ENCODE measurements around the gene SPDYE2B. TPM values are rescaled to one million over a fixed set of nuclear protein-coding genes. Genes with fewer than 3 reads are reported as not detected.
"Not testable (repeated sequence)": the region's sequence is repeated elsewhere in the genome, so short reads cannot be mapped to it uniquely, and the experiment has no call there.

The SPDYE2B gene
- total RNA-seq, 3 donors from 2014 or later (not counting 1 experiment from before 2014, with no cell fraction given): not detected

GRCh38 chr7:102647813-102648212, 2.3 kb upstream of the SPDYE2B start:
- not testable (repeated sequence) for H3K4me1 Mint-ChIP-seq; H3K4me3 Mint-ChIP-seq; H3K27me3 Mint-ChIP-seq (ENCODE audit: low read depth in 2 of 2)

GRCh38 chr7:102664765-102665164, 14.6 kb downstream of the SPDYE2B start:
- intact Hi-C loops (cut with micrococcal nuclease); H3K36me3 Mint-ChIP-seq; DNase-seq; H3K36me3 ChIP-seq (ENCODE audit: control insufficient read depth, insufficient read depth, low read length); H3K4me3 ChIP-seq (ENCODE audit: low read length); H3K27ac Mint-ChIP-seq; H3K4me1 Mint-ChIP-seq; H3K4me1 ChIP-seq (ENCODE audit: control insufficient read depth, insufficient read depth, low read length); ATAC-seq; H3K9me3 Mint-ChIP-seq; H3K27me3 Mint-ChIP-seq (ENCODE audit: low read depth in 2 of 2); H3K9me3 ChIP-seq (ENCODE audit: control insufficient read depth, insufficient read depth, low read length); H3K4me3 Mint-ChIP-seq; H3K27ac ChIP-seq (ENCODE audit: low read length); H3K27me3 ChIP-seq (ENCODE audit: control insufficient read depth, insufficient read depth, low read length): not testable (repeated sequence)
- no CpG with 5 or more reads among the region's 11 CpGs for WGBS (ENCODE audit: insufficient coverage)

More at GRCh38 chr7:102647813-102648212, 2.3 kb upstream of the SPDYE2B start:
- H3K27me3 ChIP-seq (ENCODE audit: control insufficient read depth, insufficient read depth, low read length); intact Hi-C loops (cut with micrococcal nuclease); H3K27ac ChIP-seq (ENCODE audit: low read length); H3K4me3 ChIP-seq (ENCODE audit: low read length); H3K9me3 ChIP-seq (ENCODE audit: control insufficient read depth, insufficient read depth, low read length); H3K9me3 Mint-ChIP-seq; H3K4me1 ChIP-seq (ENCODE audit: control insufficient read depth, insufficient read depth, low read length); H3K36me3 Mint-ChIP-seq; DNase-seq; H3K36me3 ChIP-seq (ENCODE audit: control insufficient read depth, insufficient read depth, low read length); H3K27ac Mint-ChIP-seq: not testable (repeated sequence)
- peak in 1 of 3 donors; percentile 1 for ATAC-seq
- 93% methylated on average over 4 of the region's 7 CpGs for WGBS (ENCODE audit: insufficient coverage)

- H3K36me3 Mint-ChIP-seq; H3K27me3 ChIP-seq (ENCODE audit: control insufficient read depth, insufficient read depth, low read length); H3K27ac ChIP-seq (ENCODE audit: low read length); H3K4me1 Mint-ChIP-seq; H3K4me3 ChIP-seq (ENCODE audit: low read length); ATAC-seq; intact Hi-C loops (cut with micrococcal nuclease); DNase-seq; H3K4me1 ChIP-seq (ENCODE audit: control insufficient read depth, insufficient read depth, low read length); H3K36me3 ChIP-seq (ENCODE audit: control insufficient read depth, insufficient read depth, low read length); H3K27me3 Mint-ChIP-seq (ENCODE audit: low read depth in 2 of 2); H3K27ac Mint-ChIP-seq; H3K4me3 Mint-ChIP-seq; H3K9me3 ChIP-seq (ENCODE audit: control insufficient read depth, insufficient read depth, low read length); H3K9me3 Mint-ChIP-seq: not testable (repeated sequence)
- WGBS (ENCODE audit: insufficient coverage): no CpG with 5 or more reads among the region's 16 CpGs
Measured at GRCh38 chr7:102666850-102667249, 16.7 kb downstream of the SPDYE2B start.

- H3K36me3 ChIP-seq (ENCODE audit: control insufficient read depth, insufficient read depth, low read length); H3K4me1 ChIP-seq (ENCODE audit: control insufficient read depth, insufficient read depth, low read length); H3K27ac ChIP-seq (ENCODE audit: low read length); ATAC-seq; H3K4me3 Mint-ChIP-seq; H3K27me3 Mint-ChIP-seq (ENCODE audit: low read depth in 2 of 2); H3K4me1 Mint-ChIP-seq; intact Hi-C loops (cut with micrococcal nuclease); H3K27me3 ChIP-seq (ENCODE audit: control insufficient read depth, insufficient read depth, low read length); H3K4me3 ChIP-seq (ENCODE audit: low read length); H3K36me3 Mint-ChIP-seq; H3K27ac Mint-ChIP-seq; H3K9me3 Mint-ChIP-seq; DNase-seq; H3K9me3 ChIP-seq (ENCODE audit: control insufficient read depth, insufficient read depth, low read length): not testable (repeated sequence)
- WGBS (ENCODE audit: insufficient coverage): no CpG with 5 or more reads among the region's 14 CpGs
Measured at GRCh38 chr7:102667523-102667922, 17.4 kb downstream of the SPDYE2B start.

GRCh38 chr7:102671166-102671955, 21.2 kb downstream of the SPDYE2B start, which contains the start of gene POLR2J2:
TSS of gene POLR2J2 (minus strand) at chr7:102671663. CDS start at chr7:102671601, 62 bp downstream.
- H3K36me3 Mint-ChIP-seq; H3K27me3 ChIP-seq (ENCODE audit: control insufficient read depth, insufficient read depth, low read length); H3K9me3 Mint-ChIP-seq; H3K27me3 Mint-ChIP-seq (ENCODE audit: low read depth in 2 of 2); H3K4me1 Mint-ChIP-seq; intact Hi-C loops (cut with micrococcal nuclease); H3K36me3 ChIP-seq (ENCODE audit: control insufficient read depth, insufficient read depth, low read length); H3K9me3 ChIP-seq (ENCODE audit: control insufficient read depth, insufficient read depth, low read length); H3K4me1 ChIP-seq (ENCODE audit: control insufficient read depth, insufficient read depth, low read length): not testable (repeated sequence)
- peak within 1 kb of the TSS in 1 of 2 donors; percentile 79 for H3K27ac Mint-ChIP-seq
- H3K4me3 Mint-ChIP-seq: peak within 1 kb of the TSS; percentile 75
- peak; percentile 28 to 67 for DNase-seq
- H3K4me3 ChIP-seq (ENCODE audit: low read length): peak within 1 kb of the TSS; percentile 55
- ATAC-seq: peak; percentile 84 to 88 (median 86)
- 0% methylated on average over 27 of the region's 63 CpGs for WGBS (ENCODE audit: insufficient coverage)
- peak within 1 kb of the TSS; percentile 72 for H3K27ac ChIP-seq (ENCODE audit: low read length)

- H3K4me3 Mint-ChIP-seq; H3K4me1 ChIP-seq (ENCODE audit: control insufficient read depth, insufficient read depth, low read length); H3K9me3 ChIP-seq (ENCODE audit: control insufficient read depth, insufficient read depth, low read length); H3K9me3 Mint-ChIP-seq; intact Hi-C loops (cut with micrococcal nuclease); H3K27ac ChIP-seq (ENCODE audit: low read length); H3K4me1 Mint-ChIP-seq; ATAC-seq; H3K36me3 ChIP-seq (ENCODE audit: control insufficient read depth, insufficient read depth, low read length); H3K4me3 ChIP-seq (ENCODE audit: low read length); H3K27ac Mint-ChIP-seq; H3K27me3 ChIP-seq (ENCODE audit: control insufficient read depth, insufficient read depth, low read length); DNase-seq; H3K27me3 Mint-ChIP-seq (ENCODE audit: low read depth in 2 of 2); H3K36me3 Mint-ChIP-seq: not testable (repeated sequence)
- no CpG with 5 or more reads among the region's 9 CpGs for WGBS (ENCODE audit: insufficient coverage)
Measured at GRCh38 chr7:102671956-102672307, 21.8 kb downstream of the SPDYE2B start.

- H3K27me3 ChIP-seq (ENCODE audit: control insufficient read depth, insufficient read depth, low read length); H3K36me3 Mint-ChIP-seq; H3K4me3 ChIP-seq (ENCODE audit: low read length); intact Hi-C loops (cut with micrococcal nuclease); H3K4me3 Mint-ChIP-seq; H3K27me3 Mint-ChIP-seq (ENCODE audit: low read depth in 2 of 2); H3K9me3 Mint-ChIP-seq; H3K27ac Mint-ChIP-seq; H3K27ac ChIP-seq (ENCODE audit: low read length); H3K9me3 ChIP-seq (ENCODE audit: control insufficient read depth, insufficient read depth, low read length); H3K4me1 Mint-ChIP-seq; DNase-seq; H3K4me1 ChIP-seq (ENCODE audit: control insufficient read depth, insufficient read depth, low read length); ATAC-seq; H3K36me3 ChIP-seq (ENCODE audit: control insufficient read depth, insufficient read depth, low read length): not testable (repeated sequence)
- no CpG with 5 or more reads among the region's 9 CpGs for WGBS (ENCODE audit: insufficient coverage)
Measured at GRCh38 chr7:102673447-102674067, 23.4 kb downstream of the SPDYE2B start.

- DNase-seq; H3K36me3 Mint-ChIP-seq; ATAC-seq; H3K36me3 ChIP-seq (ENCODE audit: control insufficient read depth, insufficient read depth, low read length); H3K4me3 ChIP-seq (ENCODE audit: low read length); H3K4me1 Mint-ChIP-seq; H3K27ac ChIP-seq (ENCODE audit: low read length); intact Hi-C loops (cut with micrococcal nuclease); H3K27me3 ChIP-seq (ENCODE audit: control insufficient read depth, insufficient read depth, low read length); H3K9me3 Mint-ChIP-seq; H3K27ac Mint-ChIP-seq; H3K9me3 ChIP-seq (ENCODE audit: control insufficient read depth, insufficient read depth, low read length); H3K4me3 Mint-ChIP-seq; H3K4me1 ChIP-seq (ENCODE audit: control insufficient read depth, insufficient read depth, low read length); H3K27me3 Mint-ChIP-seq (ENCODE audit: low read depth in 2 of 2): not testable (repeated sequence)
- 82% methylated on average over 1 of the region's 2 CpGs for WGBS (ENCODE audit: insufficient coverage)
Measured at GRCh38 chr7:102675545-102675944, 25.4 kb downstream of the SPDYE2B start.

Measured in natural killer cell (primary cell).